Jurkat, Clone E6-1 (cell line): ENCODE measurements around the gene PLK2.

Experiments used
- DNase-seq: peaks from one replicate; pipeline ENCODE4 v3.0.0-alpha.2; 2011; ENCODE audit warnings: low read depth, low spot score
- H3K4me3 ChIP-seq: 2 replicates; pipeline ENCODE4 v1.5.1; 2011; ENCODE audit warnings: mild to moderate bottlenecking, low read length, control low read depth, moderate library complexity

The PLK2 gene

DNA sequence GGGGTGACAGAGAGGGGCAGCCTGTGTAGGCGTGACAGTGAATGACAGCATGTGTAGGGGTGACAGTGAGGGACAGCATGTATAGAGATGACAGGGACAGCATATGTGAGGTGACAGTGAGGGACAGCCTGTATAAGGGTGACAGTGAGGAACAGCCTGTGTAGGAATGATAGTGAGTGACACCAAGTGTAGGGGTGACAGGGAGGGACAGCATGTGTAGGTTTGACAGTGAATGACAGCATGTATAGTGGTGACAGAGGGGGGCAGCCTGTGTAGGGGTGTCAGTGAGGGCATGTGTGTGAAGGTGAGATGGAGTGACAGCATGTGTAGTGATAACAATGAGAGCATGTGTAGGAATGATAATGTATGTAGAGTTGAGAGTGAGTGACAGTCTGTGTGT is 22.6 kb upstream of the PLK2 start:
- H3K4me3 ChIP-seq, result no peak overlapping the region
- DNase-seq, result no peak

- no peak overlapping the region for H3K4me3 ChIP-seq
- DNase-seq, result no peak
These were observed 21.9 kb upstream of the PLK2 start for GRCh38 chr5:58481828-58482227.

DNA sequence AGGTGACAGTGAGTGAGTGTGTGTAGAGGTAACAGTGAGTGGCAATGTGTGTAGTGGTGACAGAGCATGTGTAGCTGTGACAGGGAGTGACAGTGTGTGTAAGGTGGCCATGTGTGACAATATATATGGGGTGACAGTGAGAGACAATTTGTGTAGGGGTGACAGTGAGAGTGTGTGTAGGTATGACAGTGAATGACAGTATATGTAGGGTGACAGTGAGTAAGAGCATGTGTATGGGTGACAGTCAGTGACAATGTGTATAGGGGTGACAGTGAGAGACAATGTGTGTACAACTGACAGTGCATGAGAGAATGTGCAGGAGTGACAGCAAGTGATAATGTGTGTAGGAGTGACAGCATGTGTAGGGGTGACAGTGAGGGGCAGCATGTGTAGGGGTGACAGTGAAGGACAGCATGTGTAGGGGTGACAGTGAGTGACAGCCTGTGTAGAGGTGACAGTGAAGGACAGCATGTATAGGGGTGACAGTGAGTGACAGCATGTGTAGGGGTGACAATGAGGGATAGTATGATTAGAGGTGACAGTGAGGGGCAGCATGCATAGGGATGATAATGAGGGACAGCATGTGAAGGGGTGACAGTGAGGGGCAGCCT is 21.3 kb upstream of the PLK2 start:
- H3K4me3 ChIP-seq, result no peak overlapping the region
- DNase-seq, result no peak

DNA sequence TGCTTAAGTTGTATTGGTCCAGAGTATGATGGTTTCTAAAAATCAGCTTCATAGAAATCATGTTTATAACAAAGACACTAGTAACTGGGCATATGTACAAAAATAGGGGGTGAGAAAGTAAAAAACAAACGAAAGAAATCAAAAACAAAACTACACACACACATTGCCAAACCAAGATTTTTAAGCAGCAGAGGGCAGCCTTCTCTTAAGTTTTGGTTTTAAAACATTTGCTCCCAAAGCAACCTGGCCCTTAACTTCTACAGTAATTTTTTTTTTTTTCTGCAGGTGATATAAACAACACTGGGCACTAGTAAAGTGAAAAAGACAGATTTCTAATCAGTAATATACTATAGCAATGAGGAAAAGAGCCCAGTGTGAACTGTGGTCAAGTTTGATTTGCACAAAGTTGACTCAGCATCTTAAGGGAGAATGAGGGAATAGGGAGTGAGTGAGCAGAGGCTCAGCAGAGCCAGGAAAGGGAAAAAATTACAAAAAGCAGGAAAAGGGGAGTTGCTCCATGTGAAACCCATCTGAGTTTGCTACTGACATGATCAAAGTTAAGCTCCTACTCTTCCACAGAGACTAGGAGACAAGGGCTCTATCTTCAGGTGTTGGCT is 18.0 kb upstream of the PLK2 start:
- H3K4me3 ChIP-seq, result no peak overlapping the region
- no peak for DNase-seq

- H3K4me3 ChIP-seq, result no peak overlapping the region
- DNase-seq, result no peak
These were observed 15.5 kb upstream of the PLK2 start for GRCh38 chr5:58475404-58475803.

- no peak for DNase-seq
- H3K4me3 ChIP-seq, result no peak overlapping the region
These were observed 10.0 kb upstream of the PLK2 start for GRCh38 chr5:58469896-58470295.

DNA sequence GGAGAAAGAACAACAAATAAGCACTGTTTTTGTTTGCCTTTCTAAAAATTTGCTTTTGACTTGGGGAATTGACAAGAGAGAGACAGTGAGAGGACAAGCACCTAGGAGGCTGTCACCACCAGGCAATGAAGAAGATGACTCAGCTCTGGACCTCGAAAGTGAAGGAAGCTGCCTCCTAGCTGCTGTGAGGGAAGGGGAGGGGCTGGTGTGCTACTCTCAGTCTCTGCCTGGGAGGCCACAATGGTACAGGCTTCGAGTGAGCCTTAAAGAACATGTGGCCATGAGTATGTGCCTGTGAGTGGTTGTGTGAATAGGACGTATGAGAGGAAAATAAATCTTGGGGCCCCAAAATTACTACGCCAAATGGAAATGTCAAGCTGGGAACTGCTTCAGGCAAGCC is 7.1 kb upstream of the PLK2 start:
- H3K4me3 ChIP-seq, result no peak overlapping the region
- no peak for DNase-seq

DNA sequence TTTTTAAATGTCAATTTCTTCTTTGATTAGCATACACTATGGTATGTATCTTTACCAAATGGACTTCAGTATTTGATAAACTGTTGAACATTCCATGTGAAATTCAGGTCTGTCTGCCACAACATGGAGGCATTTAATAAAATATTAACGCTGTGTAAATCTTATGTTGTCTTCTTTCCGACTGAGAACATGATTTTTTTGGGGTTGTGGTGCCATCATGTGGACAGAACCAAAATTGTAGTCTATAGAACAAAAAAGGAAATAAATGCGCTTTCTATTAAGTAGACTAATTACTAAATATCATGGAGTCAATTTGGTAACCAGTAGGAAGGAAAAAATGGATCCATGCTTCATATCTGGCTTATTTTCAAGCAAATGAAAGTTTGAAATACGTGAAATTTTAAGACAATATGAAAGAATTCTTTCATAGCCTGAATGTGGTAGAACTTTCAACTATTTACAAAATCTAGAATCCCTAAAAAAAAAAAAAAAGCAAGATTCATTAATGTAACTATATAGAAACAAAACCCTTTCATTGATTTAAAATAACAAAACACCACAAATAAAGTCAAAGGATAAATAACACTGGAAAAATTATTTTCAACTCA is 2.8 kb upstream of the PLK2 start:
- no peak overlapping the region for H3K4me3 ChIP-seq
- peak; percentile 38 for DNase-seq

DNA sequence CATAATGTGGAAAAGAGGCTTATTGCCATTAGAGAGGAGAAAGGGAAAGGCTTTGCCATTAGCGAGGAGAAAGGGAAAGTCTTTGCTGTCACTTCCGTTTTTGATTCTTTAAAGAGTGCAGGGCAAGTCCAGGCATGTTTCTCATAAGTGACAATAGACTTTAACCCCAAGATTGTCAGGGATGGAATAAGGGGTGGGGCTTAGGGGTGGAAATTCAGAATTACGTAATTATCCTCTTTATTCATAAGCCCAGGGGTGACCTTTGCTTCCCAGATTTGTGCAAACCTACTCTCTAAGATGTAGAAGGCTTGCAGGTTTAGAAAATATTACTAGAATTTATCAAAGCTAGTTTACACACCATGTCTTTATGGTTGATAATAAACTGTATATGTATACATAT is 2.3 kb upstream of the PLK2 start:
- DNase-seq, result no peak
- no peak overlapping the region for H3K4me3 ChIP-seq

- DNase-seq, result peak; percentile 31
- no peak overlapping the region for H3K4me3 ChIP-seq
These were observed 923 bp upstream of the PLK2 start for GRCh38 chr5:58460732-58461286.

DNA sequence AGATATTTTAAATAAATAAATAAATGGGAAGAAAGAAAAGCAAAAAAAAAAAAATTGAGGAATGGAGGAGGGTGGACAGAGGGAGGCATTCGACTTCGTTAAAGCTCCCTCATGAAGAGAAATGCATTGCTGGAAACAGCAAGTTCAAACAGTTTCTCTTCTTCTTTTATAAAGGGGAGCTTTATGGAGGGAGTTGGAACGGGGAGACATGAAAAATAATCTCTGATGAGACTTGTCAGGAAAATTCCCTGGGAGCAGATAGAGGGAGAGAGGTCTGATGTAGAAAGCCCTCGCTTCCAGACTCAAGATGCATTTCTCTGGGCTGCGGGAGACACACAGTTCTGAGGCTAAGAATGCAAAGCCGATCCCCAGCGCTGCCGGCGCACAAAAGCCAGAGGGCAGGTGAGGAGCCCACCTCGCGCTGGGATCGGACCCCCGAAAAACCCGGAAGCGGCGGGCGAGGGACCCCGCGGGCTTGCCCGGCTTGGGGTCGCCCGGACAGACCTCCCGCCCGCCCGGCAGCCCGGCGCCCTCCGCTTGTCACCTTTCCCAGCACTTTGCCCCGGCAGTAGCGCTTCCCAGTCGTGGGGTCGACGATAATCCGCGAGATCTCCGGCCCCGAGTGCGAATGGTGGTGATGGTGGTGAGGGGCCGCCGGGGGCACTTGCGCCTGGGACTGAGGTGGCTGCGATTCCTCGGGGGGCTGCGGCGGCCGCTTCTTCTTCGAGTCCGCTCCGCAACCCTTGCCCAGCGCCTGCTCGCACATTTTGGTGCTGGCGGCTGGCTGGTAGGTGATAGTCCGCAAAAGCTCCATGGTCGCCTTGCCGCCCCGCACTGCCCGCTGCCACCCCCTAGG is 512 bp downstream of the PLK2 start:
- no peak overlapping the region for H3K4me3 ChIP-seq
- no peak for DNase-seq

GRCh38 chr5:58458743-58459145 is 1.1 kb downstream of the PLK2 start:
- no peak overlapping the region for H3K4me3 ChIP-seq
- DNase-seq, result no peak

DNA sequence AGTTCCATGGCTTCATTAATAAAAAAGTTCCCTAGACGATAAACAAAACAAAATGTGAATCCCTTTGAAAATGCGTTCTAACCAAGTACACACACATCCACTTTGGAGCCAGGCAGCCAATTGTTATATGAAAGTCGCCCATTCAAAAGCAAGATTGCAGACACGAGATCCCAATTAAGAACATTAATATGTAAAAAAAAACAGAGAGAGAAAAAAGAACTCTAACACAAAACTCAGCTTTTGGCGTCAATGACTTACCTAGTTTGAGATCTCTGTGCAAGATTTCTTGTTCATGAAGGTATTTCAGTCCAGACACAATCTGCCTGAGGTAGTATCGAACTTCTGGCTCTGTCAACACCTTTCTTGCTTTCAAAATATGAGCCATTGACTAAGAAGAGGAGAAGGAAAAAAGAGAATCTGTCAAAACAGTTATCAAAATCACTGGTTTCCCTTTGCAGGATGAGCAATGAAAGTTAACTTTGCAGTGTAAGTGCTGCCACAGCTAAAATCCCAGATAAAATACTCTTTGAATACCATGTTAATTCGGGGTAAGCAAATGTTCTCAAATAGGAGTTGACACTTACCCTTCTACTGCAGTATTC is 1.6 kb downstream of the PLK2 start:
- no peak for DNase-seq
- no peak overlapping the region for H3K4me3 ChIP-seq

- no peak overlapping the region for H3K4me3 ChIP-seq
- DNase-seq, result no peak
These were observed 2.8 kb downstream of the PLK2 start for GRCh38 chr5:58457050-58457449.

DNA sequence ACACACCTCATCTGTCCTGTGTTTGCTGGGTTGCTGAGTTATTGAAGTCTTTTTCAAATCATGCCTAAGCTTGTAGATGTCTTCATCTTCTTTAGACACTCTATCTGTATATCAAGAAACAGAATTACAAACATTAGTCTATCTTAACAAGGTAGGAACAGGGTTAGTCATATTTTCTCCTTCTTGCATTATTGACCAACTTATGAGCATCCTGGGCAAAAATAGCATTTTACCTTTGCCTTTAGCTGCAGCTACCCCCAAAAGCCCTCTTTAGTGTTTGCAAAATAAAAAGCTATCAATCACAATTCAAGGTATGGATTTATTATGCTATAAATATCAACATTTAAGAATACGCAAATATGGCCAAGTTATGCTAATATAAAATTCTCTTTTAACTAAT is 3.4 kb downstream of the PLK2 start:
- DNase-seq, result no peak
- H3K4me3 ChIP-seq, result no peak overlapping the region

GRCh38 chr5:58456026-58456425 is 3.9 kb downstream of the PLK2 start:
- no peak overlapping the region for H3K4me3 ChIP-seq

GRCh38 chr5:58455480-58455879 is 4.4 kb downstream of the PLK2 start:
- H3K4me3 ChIP-seq, result no peak overlapping the region
- no peak for DNase-seq

More at GRCh38 chr5:58456026-58456425, 3.9 kb downstream of the PLK2 start:
- DNase-seq, result no peak

DNA sequence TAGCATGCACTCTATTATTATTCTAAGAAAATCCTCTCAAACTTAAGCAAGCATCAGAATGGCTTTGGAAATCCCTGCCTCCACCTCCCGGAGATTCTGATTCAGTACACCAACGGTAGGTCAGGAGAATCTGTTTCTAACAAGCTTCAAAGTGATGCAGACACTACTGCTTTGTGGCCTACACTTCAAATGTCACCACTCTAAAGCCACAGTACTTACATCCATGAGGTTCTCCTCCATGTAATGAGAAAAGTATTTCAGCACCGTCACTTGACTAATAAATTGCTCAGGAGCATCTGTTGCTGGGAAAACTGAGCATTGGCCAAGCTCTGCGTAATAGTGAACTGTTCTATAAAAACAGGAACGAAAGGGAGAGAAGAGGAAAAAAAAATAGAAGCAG is 4.8 kb downstream of the PLK2 start:
- H3K4me3 ChIP-seq, result no peak overlapping the region
- DNase-seq, result no peak

DNA sequence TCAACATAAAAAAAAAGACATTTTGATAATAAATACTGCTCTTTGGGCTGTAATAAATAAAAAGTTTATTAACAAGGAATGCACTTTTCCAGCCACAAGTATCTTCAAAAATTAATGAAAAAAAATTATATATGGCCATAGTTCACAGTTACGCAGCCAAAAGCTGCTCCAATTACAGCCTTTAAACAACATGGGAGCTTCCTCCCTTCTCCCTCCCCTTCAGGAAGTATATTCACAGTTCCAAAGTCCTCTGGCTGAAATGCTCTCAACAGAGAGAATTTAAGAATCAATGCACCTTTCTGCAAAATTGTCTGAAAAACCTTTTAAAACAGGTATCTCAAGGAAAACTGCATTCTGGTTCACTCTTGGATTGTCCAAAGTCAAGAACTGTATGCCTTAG is 5.9 kb downstream of the PLK2 start:
- H3K4me3 ChIP-seq, result no peak overlapping the region

More for the DNA sequence above, 5.9 kb downstream of the PLK2 start:
- DNase-seq, result no peak
